ENCODE measurements around the gene PLA2G4B. TPM values are rescaled to one million over a fixed set of nuclear protein-coding genes. Genes with fewer than 3 reads are reported as not detected.

Gene PLA2G4B
- total RNA-seq, 1 donor from 2014 or later, result 1.2 TPM

- TF ChIP-seq, protein P1, sequence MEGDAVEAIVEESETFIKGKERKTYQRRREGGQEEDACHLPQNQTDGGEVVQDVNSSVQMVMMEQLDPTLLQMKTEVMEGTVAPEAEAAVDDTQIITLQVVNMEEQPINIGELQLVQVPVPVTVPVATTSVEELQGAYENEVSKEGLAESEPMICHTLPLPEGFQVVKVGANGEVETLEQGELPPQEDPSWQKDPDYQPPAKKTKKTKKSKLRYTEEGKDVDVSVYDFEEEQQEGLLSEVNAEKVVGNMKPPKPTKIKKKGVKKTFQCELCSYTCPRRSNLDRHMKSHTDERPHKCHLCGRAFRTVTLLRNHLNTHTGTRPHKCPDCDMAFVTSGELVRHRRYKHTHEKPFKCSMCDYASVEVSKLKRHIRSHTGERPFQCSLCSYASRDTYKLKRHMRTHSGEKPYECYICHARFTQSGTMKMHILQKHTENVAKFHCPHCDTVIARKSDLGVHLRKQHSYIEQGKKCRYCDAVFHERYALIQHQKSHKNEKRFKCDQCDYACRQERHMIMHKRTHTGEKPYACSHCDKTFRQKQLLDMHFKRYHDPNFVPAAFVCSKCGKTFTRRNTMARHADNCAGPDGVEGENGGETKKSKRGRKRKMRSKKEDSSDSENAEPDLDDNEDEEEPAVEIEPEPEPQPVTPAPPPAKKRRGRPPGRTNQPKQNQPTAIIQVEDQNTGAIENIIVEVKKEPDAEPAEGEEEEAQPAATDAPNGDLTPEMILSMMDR (conservative IDR thresholded peaks at IDR 0.05; ENCODE audit: low read depth, low read length), result no peak
- no peak for DNase-seq (ENCODE audit: low read depth)
- H3K4me3 ChIP-seq (ENCODE audit: low read depth, low read length), result no peak overlapping the region
Observed at GRCh38 chr15:41842229-41842628, 3.6 kb downstream of the PLA2G4B start.

DNA sequence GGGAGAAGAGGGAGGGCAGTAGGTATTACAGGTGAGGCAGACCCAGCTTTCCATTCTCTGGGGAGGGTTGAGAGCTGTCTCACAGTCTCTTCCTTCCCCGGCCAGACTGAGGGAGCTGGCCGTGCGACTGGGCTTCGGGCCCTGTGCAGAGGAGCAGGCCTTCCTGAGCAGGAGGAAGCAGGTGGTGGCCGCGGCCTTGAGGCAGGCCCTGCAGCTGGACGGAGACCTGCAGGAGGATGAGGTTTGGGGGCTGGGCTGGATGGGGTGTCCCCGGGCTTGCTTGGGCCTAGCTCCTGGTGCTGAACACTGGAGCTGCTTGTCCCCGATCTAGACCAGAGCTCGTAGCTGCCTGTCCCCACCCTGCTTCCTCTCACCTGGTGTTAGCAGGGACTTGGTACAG is 4.9 kb downstream of the PLA2G4B start:
- TF ChIP-seq, protein P1 (conservative IDR thresholded peaks at IDR 0.05; ENCODE audit: low read depth, low read length), result no peak
- no peak for DNase-seq (ENCODE audit: low read depth)
- H3K4me3 ChIP-seq (ENCODE audit: low read depth, low read length), result no peak overlapping the region

- H3K4me3 ChIP-seq (ENCODE audit: low read depth, low read length), result no peak overlapping the region
- DNase-seq (ENCODE audit: low read depth), result no peak
- TF ChIP-seq, protein P1 (conservative IDR thresholded peaks at IDR 0.05; ENCODE audit: low read depth, low read length), result no peak
Observed at GRCh38 chr15:41844814-41845213, 6.2 kb downstream of the PLA2G4B start.

DNA sequence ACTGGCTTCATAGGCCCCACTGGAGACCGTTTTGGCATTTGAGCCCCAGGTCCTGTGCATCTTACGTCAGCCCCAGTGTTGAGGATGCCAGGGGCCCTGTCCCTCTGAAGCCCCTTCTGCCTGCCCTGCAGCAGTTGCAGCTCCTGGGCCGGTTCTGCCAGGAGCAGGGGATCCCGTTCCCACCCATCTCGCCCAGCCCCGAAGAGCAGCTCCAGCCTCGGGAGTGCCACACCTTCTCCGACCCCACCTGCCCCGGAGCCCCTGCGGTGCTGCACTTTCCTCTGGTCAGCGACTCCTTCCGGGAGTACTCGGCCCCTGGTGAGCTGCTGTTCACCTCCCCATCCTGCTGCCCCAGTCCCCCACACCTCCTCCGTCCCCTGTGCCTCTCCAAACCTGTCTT is 8.6 kb downstream of the PLA2G4B start:
- no peak overlapping the region for H3K4me3 ChIP-seq (ENCODE audit: low read depth, low read length)
- no peak for DNase-seq (ENCODE audit: low read depth)
- TF ChIP-seq, protein P1 (conservative IDR thresholded peaks at IDR 0.05; ENCODE audit: low read depth, low read length), result no peak

GRCh38 chr15:41847981-41848380 is 9.3 kb downstream of the PLA2G4B start:
- no peak overlapping the region for H3K4me3 ChIP-seq (ENCODE audit: low read depth, low read length)
- TF ChIP-seq, protein P1 (conservative IDR thresholded peaks at IDR 0.05; ENCODE audit: low read depth, low read length), result no peak
- no peak for DNase-seq (ENCODE audit: low read depth)

- DNase-seq (ENCODE audit: low read depth), result no peak
- TF ChIP-seq, protein P1 (conservative IDR thresholded peaks at IDR 0.05; ENCODE audit: low read depth, low read length), result no peak
- no peak overlapping the region for H3K4me3 ChIP-seq (ENCODE audit: low read depth, low read length)
Observed at GRCh38 chr15:41848631-41849030, 10.0 kb downstream of the PLA2G4B start.

- TF ChIP-seq, protein P1 (conservative IDR thresholded peaks at IDR 0.05; ENCODE audit: low read depth, low read length), result no peak
- DNase-seq (ENCODE audit: low read depth), result no peak
- H3K4me3 ChIP-seq (ENCODE audit: low read depth, low read length), result no peak overlapping the region
Observed at GRCh38 chr15:41849204-41849603, 10.6 kb downstream of the PLA2G4B start.
